Measurements from ENCODE around the gene FIGNL2.
"Not testable (repeated sequence)": the region's sequence is repeated elsewhere in the genome, so short reads cannot be mapped to it uniquely, and the experiment has no call there.

The FIGNL2 gene

GRCh38 chr12:51815571-51815970 lies 32.9 kb downstream of the FIGNL2 start:
- Histone ChIP-seq H3K4me3 (ENCODE audit: low read depth, low read length) (peak overlapping the region; percentile 50), H3K27me3 (ENCODE audit: control insufficient read depth, insufficient read depth, low read length) (peaks cover 55% of the 10 kb centered on the region), H3K9ac (ENCODE audit: low read depth, low read length) (no peak overlapping the region), H3K9me3 (ENCODE audit: control insufficient read depth, insufficient read depth, low read length) (no peaks in the 10 kb centered on the region), H3K36me3 (ENCODE audit: control insufficient read depth, insufficient read depth, low read length) (no peaks in the 10 kb centered on the region), H3K4me1 (ENCODE audit: control insufficient read depth, insufficient read depth, low read length) (no peaks in the 10 kb centered on the region)

DNA sequence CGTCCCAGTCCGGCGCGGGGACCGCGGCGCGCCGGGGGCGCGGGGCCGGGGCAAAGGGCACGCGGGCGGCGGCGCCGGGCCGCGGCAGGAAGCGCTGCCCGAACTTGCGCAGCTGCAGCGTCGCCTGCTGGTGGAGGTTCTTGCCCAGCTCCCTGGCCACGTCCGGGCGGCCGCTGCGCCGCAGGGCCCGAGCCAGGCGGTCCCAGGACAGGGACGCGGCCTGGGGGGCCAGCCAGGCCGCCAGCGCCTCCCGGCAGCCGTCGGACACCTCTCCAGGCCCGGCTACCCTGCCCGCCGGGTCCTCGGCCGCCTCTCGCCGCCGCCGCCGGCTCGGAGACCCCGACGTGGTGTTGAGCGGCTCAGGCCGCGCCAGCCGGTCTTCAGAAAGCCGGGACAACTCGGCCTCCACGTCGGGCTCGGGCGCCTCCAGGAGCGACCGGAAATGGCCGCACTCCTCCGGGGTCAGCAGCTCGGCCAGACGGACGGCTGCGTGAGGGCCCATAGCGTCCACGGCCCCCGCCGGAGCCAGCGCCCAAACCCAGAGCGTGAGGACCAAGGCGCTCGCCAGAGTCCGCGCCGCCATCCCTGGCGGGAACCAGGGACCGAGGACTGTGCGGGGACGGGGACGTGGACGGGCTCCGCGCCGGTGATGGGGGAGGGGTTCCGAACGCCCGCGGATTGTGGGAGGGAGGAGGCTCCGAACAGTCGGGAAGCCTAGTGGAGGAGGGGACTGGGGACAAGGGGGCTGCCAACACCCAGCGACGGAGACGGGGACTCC lies 34.0 kb downstream of the FIGNL2 start:
- H3K9me3 ChIP-seq (ENCODE audit: control insufficient read depth, insufficient read depth, low read length): no peaks in the 10 kb centered on the region
- H3K4me3 ChIP-seq (ENCODE audit: low read depth, low read length): peak overlapping the region; percentile 50
- H3K9ac ChIP-seq (ENCODE audit: low read depth, low read length): peak overlapping the region; percentile 60
- no peaks in the 10 kb centered on the region for H3K4me1 ChIP-seq (ENCODE audit: control insufficient read depth, insufficient read depth, low read length)
- no peaks in the 10 kb centered on the region for H3K36me3 ChIP-seq (ENCODE audit: control insufficient read depth, insufficient read depth, low read length)
- H3K27me3 ChIP-seq (ENCODE audit: control insufficient read depth, insufficient read depth, low read length): peaks cover 47% of the 10 kb centered on the region

- Histone ChIP-seq H3K27me3 (ENCODE audit: control insufficient read depth, insufficient read depth, low read length) (peaks cover 42% of the 10 kb centered on the region), H3K9ac (ENCODE audit: low read depth, low read length) (peak overlapping the region; percentile 60), H3K4me3 (ENCODE audit: low read depth, low read length) (peak overlapping the region; percentile 50)
Observed at GRCh38 chr12:51813931-51814310, 34.6 kb downstream of the FIGNL2 start.

GRCh38 chr12:51812871-51813270 lies 35.6 kb downstream of the FIGNL2 start:
- no peaks in the 10 kb centered on the region for H3K36me3 ChIP-seq (ENCODE audit: control insufficient read depth, insufficient read depth, low read length)
- H3K9ac ChIP-seq (ENCODE audit: low read depth, low read length): no peak overlapping the region
- H3K4me1 ChIP-seq (ENCODE audit: control insufficient read depth, insufficient read depth, low read length): no peaks in the 10 kb centered on the region
- no peak overlapping the region for H3K4me3 ChIP-seq (ENCODE audit: low read depth, low read length)
- H3K9me3 ChIP-seq (ENCODE audit: control insufficient read depth, insufficient read depth, low read length): no peaks in the 10 kb centered on the region
- H3K27me3 ChIP-seq (ENCODE audit: control insufficient read depth, insufficient read depth, low read length): peaks cover 39% of the 10 kb centered on the region

More at GRCh38 chr12:51813931-51814310, 34.6 kb downstream of the FIGNL2 start:
- no peaks in the 10 kb centered on the region for H3K9me3 ChIP-seq (ENCODE audit: control insufficient read depth, insufficient read depth, low read length)
- no peaks in the 10 kb centered on the region for H3K4me1 ChIP-seq (ENCODE audit: control insufficient read depth, insufficient read depth, low read length)
- H3K36me3 ChIP-seq (ENCODE audit: control insufficient read depth, insufficient read depth, low read length): no peaks in the 10 kb centered on the region

DNA sequence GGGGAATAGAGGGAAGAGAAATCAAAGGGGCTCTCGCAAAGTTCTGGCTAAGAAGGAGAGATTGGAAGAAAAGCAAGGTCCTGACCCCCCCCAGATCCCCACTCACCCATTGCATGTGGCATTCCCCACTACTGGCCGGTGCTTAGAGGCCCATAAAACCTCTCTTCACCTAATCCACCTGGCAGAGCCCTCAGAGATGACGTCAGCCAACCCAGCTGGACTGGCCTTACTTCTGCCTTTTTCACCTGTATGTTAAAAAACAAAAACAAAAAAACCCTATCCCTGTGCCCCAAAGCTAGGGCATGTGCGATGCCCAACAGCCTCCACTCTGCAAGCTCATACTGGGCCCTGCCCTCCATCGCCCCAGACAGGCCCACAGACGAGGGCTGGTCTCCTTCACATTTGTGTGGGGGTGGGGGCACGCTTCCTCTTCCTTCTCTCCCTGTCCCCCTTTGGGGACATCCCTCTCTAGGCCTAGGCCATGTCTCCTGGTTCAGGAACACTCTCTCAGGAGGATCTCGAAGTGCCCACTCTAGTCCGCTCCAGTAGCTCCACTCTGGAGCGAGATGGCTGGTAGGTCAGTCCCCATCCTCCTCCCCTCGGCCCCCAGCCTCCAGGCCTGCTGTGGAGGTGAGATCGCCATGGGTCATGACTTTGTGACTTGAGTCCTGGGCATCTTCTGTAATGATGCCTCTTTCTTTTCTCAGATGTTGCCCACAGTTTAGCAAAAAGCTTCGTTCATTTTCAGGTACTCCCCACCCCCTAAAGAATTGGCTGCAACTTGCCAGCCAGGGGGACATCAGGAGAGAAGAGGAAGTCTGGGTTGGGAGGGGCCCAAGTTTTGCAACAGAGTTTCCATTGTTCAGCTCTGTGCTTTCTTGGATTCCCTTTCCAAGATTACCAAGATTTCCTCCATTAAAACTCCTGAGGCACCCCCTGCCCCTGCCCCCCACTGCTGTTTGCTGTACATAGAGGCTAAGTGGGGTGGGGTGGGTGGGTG lies 37.0 kb downstream of the FIGNL2 start:
- peaks cover 26% of the 10 kb centered on the region for H3K27me3 ChIP-seq (ENCODE audit: control insufficient read depth, insufficient read depth, low read length)
- H3K4me3 ChIP-seq (ENCODE audit: low read depth, low read length): no peak overlapping the region
- no peaks in the 10 kb centered on the region for H3K4me1 ChIP-seq (ENCODE audit: control insufficient read depth, insufficient read depth, low read length)
- H3K9me3 ChIP-seq (ENCODE audit: control insufficient read depth, insufficient read depth, low read length): no peaks in the 10 kb centered on the region
- no peak overlapping the region for H3K9ac ChIP-seq (ENCODE audit: low read depth, low read length)
- H3K36me3 ChIP-seq (ENCODE audit: control insufficient read depth, insufficient read depth, low read length): no peaks in the 10 kb centered on the region

GRCh38 chr12:51809193-51809592 lies 39.3 kb downstream of the FIGNL2 start:
- Histone ChIP-seq H3K36me3 (ENCODE audit: control insufficient read depth, insufficient read depth, low read length) (no peaks in the 10 kb centered on the region), H3K9ac (ENCODE audit: low read depth, low read length) (no peak overlapping the region), H3K4me1 (ENCODE audit: control insufficient read depth, insufficient read depth, low read length) (no peaks in the 10 kb centered on the region), H3K27me3 (ENCODE audit: control insufficient read depth, insufficient read depth, low read length) (peaks cover 12% of the 10 kb centered on the region), H3K9me3 (ENCODE audit: control insufficient read depth, insufficient read depth, low read length) (no peaks in the 10 kb centered on the region), H3K4me3 (ENCODE audit: low read depth, low read length) (no peak overlapping the region)

DNA sequence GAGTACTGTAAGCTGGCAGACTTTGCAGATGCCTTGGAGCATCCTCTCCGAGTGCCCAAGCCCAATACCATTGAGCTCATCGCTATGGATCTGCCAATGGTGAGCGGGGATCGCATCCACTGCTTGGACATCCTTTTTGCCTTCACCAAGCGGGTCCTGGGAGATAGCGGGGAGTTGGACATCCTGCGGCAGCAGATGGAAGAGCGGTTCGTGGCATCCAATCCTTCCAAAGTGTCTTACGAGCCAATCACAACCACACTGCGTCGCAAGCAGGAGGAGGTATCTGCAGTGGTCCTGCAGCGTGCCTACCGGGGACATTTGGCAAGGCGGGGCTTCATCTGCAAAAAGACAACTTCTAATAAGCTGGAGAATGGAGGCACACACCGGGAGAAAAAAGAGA lies 41.6 kb downstream of the FIGNL2 start:
- Histone ChIP-seq H3K9me3 (ENCODE audit: control insufficient read depth, insufficient read depth, low read length) (no peaks in the 10 kb centered on the region), H3K9ac (ENCODE audit: low read depth, low read length) (no peak overlapping the region), H3K4me3 (ENCODE audit: low read depth, low read length) (no peak overlapping the region), H3K36me3 (ENCODE audit: control insufficient read depth, insufficient read depth, low read length) (no peaks in the 10 kb centered on the region), H3K4me1 (ENCODE audit: control insufficient read depth, insufficient read depth, low read length) (no peaks in the 10 kb centered on the region), H3K27me3 (ENCODE audit: control insufficient read depth, insufficient read depth, low read length) (no peaks in the 10 kb centered on the region)

GRCh38 chr12:51801027-51801426 lies 47.5 kb downstream of the FIGNL2 start:
- no peaks in the 10 kb centered on the region for H3K4me1 ChIP-seq (ENCODE audit: control insufficient read depth, insufficient read depth, low read length)
- H3K9ac ChIP-seq (ENCODE audit: low read depth, low read length): no peak overlapping the region
- H3K9me3 ChIP-seq (ENCODE audit: control insufficient read depth, insufficient read depth, low read length): no peaks in the 10 kb centered on the region
- H3K4me3 ChIP-seq (ENCODE audit: low read depth, low read length): no peak overlapping the region
- no peaks in the 10 kb centered on the region for H3K27me3 ChIP-seq (ENCODE audit: control insufficient read depth, insufficient read depth, low read length)
- peaks cover 5% of the 10 kb centered on the region for H3K36me3 ChIP-seq (ENCODE audit: control insufficient read depth, insufficient read depth, low read length)

DNA sequence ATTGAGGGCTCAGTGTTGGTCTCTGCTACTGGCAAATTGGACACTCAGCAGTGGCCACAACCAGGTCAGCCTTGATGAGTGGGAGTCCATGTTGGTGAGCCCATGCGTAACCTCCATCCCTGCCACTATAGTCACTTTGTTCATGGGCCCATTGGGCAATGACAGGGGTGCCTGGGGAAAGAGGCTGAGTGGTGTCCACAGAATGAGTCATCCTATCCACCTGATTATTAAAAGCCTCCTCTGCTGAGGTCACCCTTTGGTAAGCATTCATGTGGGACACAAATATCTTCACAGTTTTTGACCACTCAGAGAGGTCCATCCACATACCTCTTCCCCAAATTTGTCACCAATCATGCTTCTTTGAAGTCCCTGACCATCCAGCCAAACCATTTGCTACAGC lies 50.0 kb downstream of the FIGNL2 start:
- Histone ChIP-seq H3K4me1 (ENCODE audit: control insufficient read depth, insufficient read depth, low read length) (no peaks in the 10 kb centered on the region), H3K36me3 (ENCODE audit: control insufficient read depth, insufficient read depth, low read length) (peaks cover 5% of the 10 kb centered on the region), H3K27me3 (ENCODE audit: control insufficient read depth, insufficient read depth, low read length) (no peaks in the 10 kb centered on the region), H3K9me3 (ENCODE audit: control insufficient read depth, insufficient read depth, low read length) (no peaks in the 10 kb centered on the region), H3K4me3 (ENCODE audit: low read depth, low read length) (no peak overlapping the region), H3K9ac (ENCODE audit: low read depth, low read length) (no peak overlapping the region)

DNA sequence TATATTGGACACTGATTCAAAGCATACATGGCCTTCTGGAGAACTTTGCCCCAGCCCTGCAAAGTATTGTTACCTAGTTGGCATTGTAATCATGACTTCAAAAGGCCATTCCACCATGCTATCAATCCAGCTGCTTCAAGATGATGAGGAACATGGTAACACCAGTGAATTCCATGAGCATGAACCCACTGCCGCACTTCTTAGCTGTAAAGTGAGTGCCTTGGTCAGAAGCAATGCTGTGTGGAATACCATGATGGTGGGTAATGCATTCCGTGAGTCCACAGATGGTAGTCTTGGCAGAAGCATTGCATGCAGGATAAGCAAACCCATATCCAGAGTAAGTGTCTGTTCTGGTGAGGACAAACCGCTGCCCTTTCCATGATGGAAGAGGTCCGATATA lies 50.5 kb downstream of the FIGNL2 start:
- H3K9me3 ChIP-seq (ENCODE audit: control insufficient read depth, insufficient read depth, low read length); H3K4me3 ChIP-seq (ENCODE audit: low read depth, low read length); H3K27me3 ChIP-seq (ENCODE audit: control insufficient read depth, insufficient read depth, low read length); H3K9ac ChIP-seq (ENCODE audit: low read depth, low read length); H3K36me3 ChIP-seq (ENCODE audit: control insufficient read depth, insufficient read depth, low read length); H3K4me1 ChIP-seq (ENCODE audit: control insufficient read depth, insufficient read depth, low read length): not testable (repeated sequence)

GRCh38 chr12:51797301-51797700 lies 51.2 kb downstream of the FIGNL2 start:
- Histone ChIP-seq H3K36me3 (ENCODE audit: control insufficient read depth, insufficient read depth, low read length) (peaks cover 5% of the 10 kb centered on the region), H3K9ac (ENCODE audit: low read depth, low read length) (no peak overlapping the region), H3K9me3 (ENCODE audit: control insufficient read depth, insufficient read depth, low read length) (no peaks in the 10 kb centered on the region), H3K4me3 (ENCODE audit: low read depth, low read length) (no peak overlapping the region), H3K4me1 (ENCODE audit: control insufficient read depth, insufficient read depth, low read length) (no peaks in the 10 kb centered on the region), H3K27me3 (ENCODE audit: control insufficient read depth, insufficient read depth, low read length) (no peaks in the 10 kb centered on the region)
